GM04503 (cell line): ENCODE measurements around the gene CD6.
"Not testable (repeated sequence)": the region's sequence is repeated elsewhere in the genome, so short reads cannot be mapped to it uniquely, and the experiment has no call there.

Source experiments
- DNase-seq: peaks from one replicate; pipeline ENCODE4 v3.0.0-alpha.2; 2012; ENCODE audit warnings: low read depth

Gene CD6

DNA sequence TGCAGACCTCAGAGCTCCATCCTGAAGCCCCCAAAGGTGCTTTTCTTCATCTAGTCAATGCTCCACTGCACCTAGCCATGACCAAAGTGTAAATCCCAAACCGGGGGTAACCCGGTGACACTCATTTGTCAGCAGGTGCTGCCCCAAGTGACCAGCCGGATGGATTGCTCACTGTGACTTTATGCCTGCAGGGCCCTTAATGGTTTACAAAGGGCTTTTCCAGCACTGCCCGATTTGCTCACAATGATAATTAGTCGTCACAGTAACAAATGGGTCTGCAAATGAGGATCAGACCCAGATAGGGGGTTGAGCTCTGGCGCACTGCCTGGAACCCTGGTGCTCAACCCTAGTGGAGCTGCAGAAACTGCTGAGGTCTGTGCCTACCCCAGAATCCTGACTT, 85.1 kb downstream of the CD6 start:
- DNase-seq, result no peak

DNA sequence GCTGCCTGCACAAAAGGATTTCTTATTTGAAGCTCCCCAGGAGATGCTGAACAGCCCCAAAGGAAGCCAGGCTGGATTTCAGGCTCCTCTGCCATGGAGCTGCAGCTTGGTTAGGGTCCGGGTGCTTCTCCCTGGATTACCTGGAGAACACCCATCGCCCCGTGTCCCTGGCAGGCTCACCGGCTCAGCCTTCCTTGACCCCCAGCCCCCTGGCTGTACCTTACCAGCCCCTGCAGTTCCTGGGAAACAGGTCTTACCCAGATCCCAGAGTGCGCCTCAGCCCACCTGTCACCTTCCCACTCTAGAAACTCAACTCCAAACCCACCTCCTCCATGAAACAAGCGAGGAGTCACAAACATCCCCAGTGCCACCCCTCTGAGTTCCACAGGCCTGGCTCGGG, 85.5 kb downstream of the CD6 start:
- no peak for DNase-seq

DNA sequence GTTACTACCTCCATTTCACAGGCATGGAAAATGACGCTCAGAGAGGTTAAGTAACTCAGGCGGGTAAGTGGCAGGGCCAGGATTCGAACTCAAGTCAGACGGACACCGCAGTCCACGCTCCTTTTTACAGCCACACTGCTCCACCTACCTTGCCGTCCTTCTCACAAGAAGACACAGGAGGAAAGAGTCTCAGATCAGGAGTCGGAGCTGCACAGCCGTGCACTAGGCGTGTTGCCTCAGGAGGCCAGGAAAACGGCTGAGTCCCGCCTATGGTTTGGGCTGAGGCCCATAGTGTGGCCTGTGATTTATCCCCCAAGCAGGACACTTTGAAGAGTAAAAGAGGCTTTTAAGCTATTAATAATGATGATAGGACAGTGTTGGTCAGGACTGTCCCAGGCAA, 86.1 kb downstream of the CD6 start:
- no peak for DNase-seq

DNA sequence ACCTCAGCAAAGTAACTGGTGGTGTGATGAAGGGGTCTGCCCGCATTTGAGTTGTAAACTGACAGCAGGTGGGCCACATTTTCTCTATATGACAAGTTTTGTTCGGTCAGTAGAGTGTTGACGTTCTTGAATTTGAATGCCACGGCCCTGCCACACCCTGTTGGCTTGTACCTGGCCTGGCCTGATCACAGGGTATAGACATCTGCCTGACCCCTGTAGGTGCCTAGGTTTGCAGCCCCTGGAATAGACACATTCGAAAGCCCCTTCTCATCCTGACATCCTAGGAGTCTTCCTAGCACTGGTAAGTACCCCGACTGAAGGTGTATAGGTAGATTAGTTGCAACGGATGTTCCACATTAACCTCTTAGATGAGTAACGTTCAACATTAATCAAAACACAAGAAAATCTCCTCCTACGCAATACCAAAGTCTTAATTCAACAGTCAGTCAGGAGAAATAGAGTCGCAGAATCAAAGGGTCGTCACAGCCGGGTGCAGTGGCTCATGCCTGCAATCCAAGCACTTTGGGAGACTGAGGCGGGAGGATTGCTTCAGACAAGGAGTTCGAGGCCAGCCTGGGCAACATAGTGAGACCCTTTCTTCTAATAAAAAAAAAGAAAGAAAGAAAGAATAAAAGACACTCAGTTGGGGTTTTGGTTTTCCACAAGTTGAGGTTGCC, 87.2 kb downstream of the CD6 start:
- no peak for DNase-seq

DNA sequence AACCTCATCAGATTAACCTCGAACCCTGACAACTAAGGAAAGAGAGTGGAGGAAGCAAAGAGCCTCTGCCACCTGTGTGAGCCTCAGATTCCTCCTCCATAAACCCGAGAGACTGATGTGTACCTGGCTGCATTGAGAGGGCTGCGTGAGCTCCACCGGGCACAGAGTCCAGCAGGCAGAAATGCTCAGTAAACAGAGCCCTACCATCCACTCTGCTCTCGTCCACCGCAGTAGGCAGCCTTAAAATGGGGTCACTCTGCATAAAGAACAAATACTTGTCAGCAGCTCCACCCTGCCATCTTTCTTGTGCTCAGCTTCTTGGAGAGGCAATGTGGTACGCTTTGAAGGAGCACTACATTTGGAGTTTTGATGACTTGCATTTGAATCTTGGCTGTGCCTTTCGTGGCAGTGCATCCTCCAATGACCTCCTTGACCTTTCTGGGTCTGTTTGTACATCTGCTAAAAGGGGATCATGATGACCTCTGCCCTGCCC, 87.8 kb downstream of the CD6 start:
- DNase-seq, result no peak

DNA sequence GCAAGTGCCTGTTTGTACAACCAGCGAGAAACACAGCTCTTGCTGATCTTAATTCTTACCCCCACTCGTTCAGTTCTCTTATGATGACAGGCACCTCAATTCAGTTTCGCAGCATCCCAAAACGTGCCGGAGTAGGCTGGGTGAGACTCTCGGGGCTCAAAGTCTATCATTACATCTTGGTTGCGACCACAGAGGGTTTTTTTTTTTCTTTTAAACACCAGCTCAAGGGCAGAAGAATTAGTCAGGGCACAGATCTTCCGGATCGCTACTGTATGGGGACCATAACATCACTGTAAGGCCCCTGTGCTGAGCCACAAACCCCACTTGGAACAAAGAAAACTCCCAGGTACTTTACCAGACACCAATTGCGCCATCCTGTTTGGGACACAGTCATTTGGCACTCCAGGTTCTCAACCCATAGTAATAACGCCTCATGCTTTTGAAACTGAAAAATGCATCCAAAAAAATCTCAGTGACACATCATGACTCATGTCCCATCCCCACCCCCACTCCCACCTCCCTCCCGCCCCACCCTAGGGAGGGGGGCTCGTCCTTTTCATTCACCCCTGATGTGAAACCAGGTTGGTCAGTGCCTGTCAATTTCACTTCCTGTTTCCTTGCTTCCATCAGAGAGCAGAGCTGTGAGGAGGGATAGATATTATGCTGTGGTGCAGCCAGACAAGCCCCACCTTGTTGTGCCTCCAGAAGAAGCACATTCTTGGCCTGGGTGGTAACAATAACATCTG, 89.8 kb downstream of the CD6 start:
- DNase-seq, result no peak

DNA sequence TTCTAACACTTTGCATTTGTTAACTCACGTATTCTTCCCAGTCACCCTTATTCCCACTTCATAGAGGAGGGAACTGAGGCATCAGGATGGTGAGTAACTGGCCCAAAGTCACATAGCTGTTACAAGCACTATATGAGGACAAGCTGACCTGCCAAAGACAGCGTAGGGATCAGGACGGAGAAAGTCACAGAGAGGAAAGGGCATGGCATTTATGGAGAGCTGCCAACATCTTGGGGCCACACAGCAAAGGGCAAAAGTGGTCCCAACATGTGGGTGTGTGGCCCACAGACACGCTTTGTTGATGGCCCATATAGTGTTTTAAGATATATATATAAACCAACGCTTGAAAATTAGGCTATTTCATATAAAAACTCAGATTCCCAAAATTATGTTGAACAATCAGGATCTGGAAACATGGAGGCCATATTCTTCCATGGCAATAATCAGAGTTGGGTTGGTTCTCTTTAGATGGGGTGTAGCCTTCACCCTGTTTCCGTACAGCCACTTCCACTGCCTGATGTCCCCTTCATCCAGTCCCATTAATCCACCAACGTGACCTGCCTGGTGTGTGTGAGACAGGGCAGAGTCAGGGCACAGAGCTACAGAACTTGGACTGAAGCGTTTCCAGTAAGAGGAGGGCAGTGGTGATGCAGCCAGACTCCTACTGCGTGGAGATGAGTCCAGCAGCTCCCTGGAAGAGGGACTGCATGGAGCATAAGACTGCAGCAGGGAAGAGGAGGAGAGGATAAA, 90.9 kb downstream of the CD6 start:
- DNase-seq, result no peak

DNA sequence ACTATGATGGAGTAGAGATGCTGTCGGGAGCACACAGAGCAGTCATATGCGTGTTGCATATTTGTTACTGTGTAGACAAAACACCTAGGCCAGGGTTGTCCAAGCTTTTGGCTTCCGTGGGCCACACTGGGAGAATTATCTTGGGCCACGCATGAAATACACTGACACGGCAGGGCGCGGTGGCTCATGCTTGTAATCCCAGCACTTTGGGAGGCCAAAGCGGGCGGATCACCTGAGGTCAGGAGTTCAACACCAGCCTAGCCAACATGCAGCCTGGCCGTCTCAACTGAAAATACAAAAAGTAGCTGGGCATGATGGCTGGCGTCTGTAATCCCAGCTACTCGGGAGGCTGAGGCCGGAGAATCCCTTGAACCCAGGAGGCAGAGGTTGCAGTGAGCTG, 93.8 kb downstream of the CD6 start:
- not testable (repeated sequence) for DNase-seq

DNA sequence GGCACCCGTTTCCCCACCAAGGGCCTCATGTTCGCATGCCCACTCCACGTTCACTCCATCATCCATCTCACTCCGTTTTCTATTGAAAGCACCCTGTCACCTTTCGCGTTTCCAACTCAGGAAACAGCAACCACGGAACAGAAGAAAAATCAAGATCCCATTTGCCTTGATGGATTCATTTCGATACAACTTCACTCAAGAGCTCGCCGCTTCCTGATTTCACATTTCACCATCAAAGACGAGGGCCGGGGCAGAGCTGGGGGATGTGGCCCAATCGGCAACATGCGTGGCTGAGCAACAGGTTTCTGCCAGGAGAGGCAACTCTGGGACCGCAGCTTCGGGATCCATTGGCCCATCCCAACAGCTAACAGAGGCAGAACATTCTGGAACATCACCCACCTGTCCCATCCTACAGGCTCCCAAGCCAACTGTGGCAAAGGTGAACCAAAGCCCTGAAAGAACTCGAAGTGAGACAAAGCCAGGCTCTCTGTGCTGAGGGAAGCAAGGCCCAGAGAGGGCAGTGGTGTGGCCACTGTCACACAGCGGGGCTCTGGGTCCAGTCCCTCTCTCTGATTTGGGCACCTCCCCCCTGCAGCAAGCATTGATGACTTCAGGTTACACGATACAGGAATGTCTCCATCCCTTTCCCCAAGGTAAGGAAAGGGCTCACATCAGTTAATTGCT, 94.6 kb downstream of the CD6 start:
- no peak for DNase-seq

DNA sequence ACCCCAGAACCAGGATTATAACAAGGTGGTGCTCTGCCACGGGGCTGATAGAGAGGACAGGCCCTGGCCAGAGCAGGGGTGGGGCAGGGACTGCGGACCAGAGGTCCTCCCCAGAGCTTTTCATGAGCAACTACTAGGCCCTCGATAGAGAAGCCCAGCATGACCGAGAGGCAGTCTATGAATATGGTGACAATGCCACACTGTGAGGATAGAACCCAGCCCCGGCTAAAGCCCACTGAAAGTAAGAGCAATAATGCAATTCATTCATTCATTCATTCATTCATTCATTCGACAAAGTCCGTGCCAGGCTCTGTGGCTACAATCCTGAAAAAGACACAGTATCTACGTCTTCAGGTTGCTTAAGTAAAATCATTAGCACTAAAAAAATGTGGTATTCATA, 95.2 kb downstream of the CD6 start:
- DNase-seq, result no peak

DNA sequence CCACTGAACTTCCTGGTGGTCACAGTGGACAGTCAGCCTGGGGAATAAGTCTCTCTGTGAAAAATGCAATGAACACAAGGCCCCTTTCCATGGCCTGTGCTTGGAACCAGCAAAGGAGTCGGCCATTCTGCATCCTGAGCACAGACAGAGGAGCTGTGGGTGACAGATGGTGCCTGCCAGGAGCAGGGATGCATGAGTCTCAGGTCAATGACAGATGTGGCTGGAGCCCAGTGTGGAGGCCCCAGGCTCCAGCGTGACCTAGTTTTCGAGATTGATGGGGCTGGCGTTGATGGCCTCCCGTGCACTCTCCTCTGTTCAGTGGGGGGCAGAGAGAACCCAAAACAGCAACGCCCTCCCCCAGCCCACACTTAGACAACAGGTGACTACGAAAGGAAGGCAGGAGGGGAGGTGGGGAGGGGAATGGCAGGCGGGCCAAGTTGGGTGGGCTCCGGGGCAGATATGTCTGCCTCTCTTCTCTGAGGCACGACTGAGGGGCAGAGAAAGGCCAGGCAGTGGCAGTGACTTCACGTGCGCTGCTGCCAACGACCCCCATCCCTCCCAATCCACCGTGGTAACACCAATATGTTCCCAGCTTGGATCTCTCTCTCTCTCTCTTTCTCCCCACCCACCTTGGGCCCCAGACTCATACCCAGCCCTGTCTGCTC, 96.4 kb downstream of the CD6 start:
- DNase-seq, result no peak

DNA sequence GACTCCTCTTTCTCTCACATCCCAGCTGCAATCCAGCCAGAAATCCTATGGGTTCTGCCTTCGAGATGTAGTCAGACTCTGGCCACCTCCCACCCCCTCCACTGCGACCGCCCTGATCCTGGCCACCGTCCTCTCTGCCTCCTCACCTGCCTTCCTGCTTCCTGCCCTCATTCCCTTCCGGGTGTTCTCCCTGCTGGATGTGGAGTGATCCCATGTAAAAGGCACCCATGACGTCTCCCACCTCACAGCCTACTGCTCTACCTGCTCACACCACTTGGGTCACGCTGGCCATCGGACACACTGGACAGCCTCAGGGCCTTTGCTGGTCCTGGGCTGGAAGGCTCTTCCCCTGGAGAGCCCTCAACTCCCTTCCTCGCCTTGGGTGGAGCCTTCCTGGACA, 97.1 kb downstream of the CD6 start:
- no peak for DNase-seq

DNA sequence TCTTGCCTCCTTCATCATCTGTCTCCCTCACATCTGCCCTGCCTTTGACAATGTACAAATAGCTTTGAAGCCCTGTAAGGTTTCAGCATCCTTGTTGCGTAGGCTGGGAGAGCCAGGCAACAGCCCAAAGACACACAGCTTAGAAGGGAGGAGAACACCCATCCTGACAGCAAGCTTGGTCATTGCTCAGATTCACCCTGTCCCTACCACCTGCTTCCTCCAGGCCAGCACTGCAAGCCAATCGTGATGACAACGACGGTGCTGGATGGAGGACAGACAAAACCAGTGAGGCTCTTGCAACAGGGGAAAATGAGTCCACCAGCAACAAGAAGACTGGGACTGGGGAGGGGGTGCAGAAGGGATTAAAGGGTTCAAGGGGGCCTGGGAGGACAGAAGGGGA, 97.9 kb downstream of the CD6 start:
- DNase-seq, result no peak
